Endothelial cell (in vitro differentiated cells): Measurements from ENCODE around the gene RPA3. TPM values are rescaled to one million over a fixed set of nuclear protein-coding genes. Genes with fewer than 3 reads are reported as not detected.

ENCODE experiments used
- DNase-seq: peaks from one replicate; pipeline ENCODE4 v3.0.0; 2021; ENCODE audit warnings: low spot score
- H3K27ac Mint-ChIP-seq: one replicate; pipeline ENCODE4 v1.8.0; 2021; ENCODE audit warnings: mixed read lengths, inconsistent platforms; ENCODE audit not compliant: unreplicated experiment
- H3K27me3 Mint-ChIP-seq: one replicate; pipeline ENCODE4 v1.8.0; 2021; ENCODE audit warnings: mild to moderate bottlenecking, moderate library complexity, mixed read lengths, inconsistent platforms; ENCODE audit not compliant: unreplicated experiment
- H3K36me3 Mint-ChIP-seq: one replicate; pipeline ENCODE4 v1.8.0; 2021; ENCODE audit warnings: mild to moderate bottlenecking, low read depth, mixed read lengths, inconsistent platforms; ENCODE audit not compliant: unreplicated experiment
- H3K4me1 Mint-ChIP-seq: one replicate; pipeline ENCODE4 v1.8.0; 2021; ENCODE audit warnings: mild to moderate bottlenecking, mixed read lengths, inconsistent platforms; ENCODE audit not compliant: unreplicated experiment
- H3K4me3 Mint-ChIP-seq: one replicate; pipeline ENCODE4 v1.8.0; 2021; ENCODE audit warnings: mild to moderate bottlenecking, mixed read lengths, inconsistent platforms; ENCODE audit not compliant: unreplicated experiment
- H3K9me3 Mint-ChIP-seq: one replicate; pipeline ENCODE4 v1.8.0; 2021; ENCODE audit warnings: mixed read lengths, inconsistent platforms; ENCODE audit not compliant: unreplicated experiment
- total RNA-seq: library from RNA; stranded (reverse); fragmentation: NEBNext Ultra II Directional; extraction: Animal tissue kit (Norgen Biotek cat#: 25700); gene quantifications from one replicate; pipeline ENCODE4 v1.2.1, GENCODE V29; 2021; ENCODE audit not compliant: unreplicated experiment
- TF ChIP-seq, protein P1 (sequence below): fragments of 200-600 bp; sonication (generic); IDR thresholded peaks from one replicate; pipeline ENCODE4 v1.5.0; 2021; ENCODE audit warnings: antibody characterized with exemption; ENCODE audit not compliant: unreplicated experiment

Gene RPA3
- total RNA-seq, 1 donor from 2014 or later = 23.6 TPM

DNA sequence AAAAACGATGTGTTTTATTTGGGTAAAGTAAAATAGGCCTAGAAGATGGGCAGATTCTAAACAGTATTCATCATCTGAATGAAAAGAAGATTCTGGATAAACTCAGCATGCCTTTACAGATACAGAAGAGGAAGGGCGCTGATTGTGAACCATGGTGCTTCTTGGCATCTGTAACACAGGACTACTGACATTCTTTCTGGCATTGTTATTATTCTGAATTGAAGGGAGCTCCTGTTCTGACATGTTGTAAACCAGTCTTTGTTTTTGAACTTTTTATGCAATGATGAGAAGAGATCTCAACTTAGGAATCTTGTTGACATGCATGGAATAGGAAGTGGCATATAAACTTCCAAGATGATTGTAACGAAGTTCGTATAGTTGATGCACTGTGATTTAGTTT, 13.5 kb downstream of the RPA3 start:
- TF ChIP-seq, protein P1, sequence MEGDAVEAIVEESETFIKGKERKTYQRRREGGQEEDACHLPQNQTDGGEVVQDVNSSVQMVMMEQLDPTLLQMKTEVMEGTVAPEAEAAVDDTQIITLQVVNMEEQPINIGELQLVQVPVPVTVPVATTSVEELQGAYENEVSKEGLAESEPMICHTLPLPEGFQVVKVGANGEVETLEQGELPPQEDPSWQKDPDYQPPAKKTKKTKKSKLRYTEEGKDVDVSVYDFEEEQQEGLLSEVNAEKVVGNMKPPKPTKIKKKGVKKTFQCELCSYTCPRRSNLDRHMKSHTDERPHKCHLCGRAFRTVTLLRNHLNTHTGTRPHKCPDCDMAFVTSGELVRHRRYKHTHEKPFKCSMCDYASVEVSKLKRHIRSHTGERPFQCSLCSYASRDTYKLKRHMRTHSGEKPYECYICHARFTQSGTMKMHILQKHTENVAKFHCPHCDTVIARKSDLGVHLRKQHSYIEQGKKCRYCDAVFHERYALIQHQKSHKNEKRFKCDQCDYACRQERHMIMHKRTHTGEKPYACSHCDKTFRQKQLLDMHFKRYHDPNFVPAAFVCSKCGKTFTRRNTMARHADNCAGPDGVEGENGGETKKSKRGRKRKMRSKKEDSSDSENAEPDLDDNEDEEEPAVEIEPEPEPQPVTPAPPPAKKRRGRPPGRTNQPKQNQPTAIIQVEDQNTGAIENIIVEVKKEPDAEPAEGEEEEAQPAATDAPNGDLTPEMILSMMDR = no peak
- no peaks in the 10 kb centered on the region for H3K36me3 Mint-ChIP-seq
- no peak overlapping the region for H3K4me3 Mint-ChIP-seq
- no peaks in the 10 kb centered on the region for H3K27me3 Mint-ChIP-seq
- no peak overlapping the region for H3K27ac Mint-ChIP-seq
- DNase-seq = no peak
- H3K9me3 Mint-ChIP-seq = no peaks in the 10 kb centered on the region
- H3K4me1 Mint-ChIP-seq = peaks cover 10% of the 10 kb centered on the region

DNA sequence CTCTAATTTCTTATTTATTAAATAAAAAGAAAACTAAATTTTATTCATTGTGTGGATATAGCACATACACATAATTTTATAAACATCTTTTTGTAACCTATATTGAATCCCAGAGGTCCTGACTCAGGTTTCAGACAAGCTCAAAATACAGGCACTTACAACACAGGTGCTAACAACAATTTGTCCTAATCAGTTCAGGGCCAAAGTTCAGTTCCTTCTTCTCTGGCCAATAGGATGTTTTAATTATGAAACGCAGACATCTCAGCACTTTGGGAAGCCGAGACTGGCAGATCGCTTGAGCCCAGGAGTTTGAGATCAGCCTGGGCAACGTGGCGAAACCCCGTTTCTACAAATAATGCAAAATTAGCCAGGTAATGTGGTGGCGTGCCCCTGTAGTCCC, 15.0 kb downstream of the RPA3 start:
- no peaks in the 10 kb centered on the region for H3K27me3 Mint-ChIP-seq
- no peaks in the 10 kb centered on the region for H3K9me3 Mint-ChIP-seq
- no peaks in the 10 kb centered on the region for H3K36me3 Mint-ChIP-seq
- no peak overlapping the region for H3K4me3 Mint-ChIP-seq
- peaks cover 6% of the 10 kb centered on the region for H3K4me1 Mint-ChIP-seq
- no peak for DNase-seq
- TF ChIP-seq, protein P1 = no peak
- H3K27ac Mint-ChIP-seq = no peak overlapping the region

DNA sequence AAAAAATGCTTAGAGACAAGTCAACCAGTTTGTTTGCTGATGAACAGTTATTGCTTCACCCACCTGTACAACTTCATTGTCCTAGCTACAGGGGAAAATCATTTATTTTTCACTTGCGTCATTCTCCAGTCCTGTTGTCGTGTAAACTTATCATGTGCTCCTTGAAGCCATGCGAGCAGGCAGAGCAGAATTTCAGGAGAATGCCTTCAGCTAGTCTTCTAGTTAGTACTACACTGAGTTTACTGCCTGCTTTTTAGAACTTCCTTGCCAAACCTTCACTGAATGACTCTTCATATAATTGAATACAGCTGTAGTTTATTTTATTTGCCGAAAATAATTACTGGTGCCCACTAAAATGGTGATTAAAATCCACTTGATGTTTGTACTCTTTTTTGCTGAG, 15.6 kb downstream of the RPA3 start:
- TF ChIP-seq, protein P1 = no peak
- no peaks in the 10 kb centered on the region for H3K27me3 Mint-ChIP-seq
- peaks cover 3% of the 10 kb centered on the region for H3K4me1 Mint-ChIP-seq
- H3K9me3 Mint-ChIP-seq = no peaks in the 10 kb centered on the region
- DNase-seq = no peak
- no peak overlapping the region for H3K27ac Mint-ChIP-seq
- H3K36me3 Mint-ChIP-seq = no peaks in the 10 kb centered on the region
- H3K4me3 Mint-ChIP-seq = no peak overlapping the region

DNA sequence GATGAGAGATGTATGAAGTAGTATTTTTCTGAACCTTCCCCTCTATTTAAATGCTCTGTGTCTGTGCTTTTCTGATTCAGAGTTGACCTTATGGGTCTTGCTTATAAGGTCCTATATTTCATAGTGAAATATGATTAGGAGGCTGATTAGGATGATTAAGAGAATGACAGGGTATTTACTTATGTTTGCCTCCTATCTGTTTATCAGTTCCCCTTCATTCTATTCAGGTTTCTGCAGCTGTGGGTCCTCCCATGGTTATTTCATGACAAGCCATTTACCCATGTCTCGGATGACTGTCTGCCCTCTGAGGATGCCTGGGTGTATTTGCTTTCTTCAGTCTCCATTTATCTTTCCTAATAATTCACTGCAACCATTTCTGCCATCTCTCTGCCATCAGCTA, 16.9 kb downstream of the RPA3 start:
- Mint-ChIP-seq H3K4me3 (no peak overlapping the region), H3K27ac (no peak overlapping the region), H3K36me3 (no peaks in the 10 kb centered on the region), H3K4me1 (no peaks in the 10 kb centered on the region), H3K27me3 (no peaks in the 10 kb centered on the region), H3K9me3 (no peaks in the 10 kb centered on the region)
- TF ChIP-seq, protein P1 = no peak
- no peak for DNase-seq

DNA sequence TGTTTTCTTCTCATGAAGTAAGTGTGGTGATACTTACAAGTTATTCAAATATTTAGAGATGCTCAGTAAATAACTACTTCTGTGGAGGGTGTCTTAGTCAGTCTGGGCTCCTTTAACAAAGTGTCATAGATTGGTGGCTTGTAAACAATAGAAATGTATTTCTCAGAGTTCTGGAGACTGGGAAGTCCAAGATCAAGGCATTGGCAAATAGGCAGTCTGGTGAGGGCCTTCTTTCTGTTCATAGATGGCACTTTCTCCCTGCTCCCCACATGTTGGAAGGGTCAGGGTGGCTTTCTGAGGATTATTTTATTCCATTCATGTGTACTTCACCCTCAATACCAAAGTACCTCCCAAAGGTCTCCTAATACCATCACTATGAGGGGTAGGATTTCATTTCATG, 18.4 kb downstream of the RPA3 start:
- no peak for DNase-seq
- Mint-ChIP-seq H3K9me3 (no peaks in the 10 kb centered on the region), H3K36me3 (no peaks in the 10 kb centered on the region), H3K4me1 (no peaks in the 10 kb centered on the region), H3K27me3 (no peaks in the 10 kb centered on the region), H3K27ac (no peak overlapping the region), H3K4me3 (no peak overlapping the region)
- TF ChIP-seq, protein P1 = no peak
